H1 (cell line): ENCODE data around the gene BORCS6. TPM values are rescaled to one million over a fixed set of nuclear protein-coding genes. Genes with fewer than 3 reads are reported as not detected.
A peak's percentile ranks its signal among the peaks of the same experiment; 100 is the strongest.

Source experiments
- BCL11A ChIP-seq, 2 experiments: IDR thresholded peaks; one replicate each; pipeline ENCODE4 v1.6.1; 2011; ENCODE audit warnings: low read depth in 2 of 2, low read length in 2 of 2, mild to moderate bottlenecking in 2 of 2
- E2F6 ChIP-seq: IDR thresholded peaks from 2 replicates; pipeline ENCODE4 v1.6.1; 2012; ENCODE audit warnings: inconsistent platforms
- EP300 ChIP-seq, 2 experiments: IDR thresholded peaks; 1 replicate in 1 of 2; 2 replicates in 1 of 2; pipeline ENCODE4 v1.6.1; 2011 to 2012; ENCODE audit warnings: low read depth in 2 of 2, low read length in 2 of 2, mild to moderate bottlenecking in 2 of 2, borderline replicate concordance in 1 of 2, inconsistent platforms in 1 of 2, moderate library complexity in 1 of 2
- EZH2 ChIP-seq: fragments of 200-600 bp; sonication (generic); IDR thresholded peaks from 2 replicates; pipeline ENCODE4 v1.7.1; 2012; ENCODE audit warnings: low read depth, mild to moderate bottlenecking, moderate library complexity, low read length, inconsistent platforms; ENCODE audit not compliant: severe bottlenecking
- GABPA ChIP-seq: IDR thresholded peaks from 2 replicates; pipeline ENCODE4 v1.6.1; 2011; ENCODE audit warnings: mild to moderate bottlenecking, low read length, moderate library complexity, borderline replicate concordance; ENCODE audit not compliant: insufficient read depth
- HDAC6 ChIP-seq: IDR thresholded peaks from one replicate; pipeline ENCODE4 v1.7.1; 2012; ENCODE audit warnings: low read depth, mild to moderate bottlenecking, inconsistent platforms, low read length, moderate library complexity
- KDM1A ChIP-seq: fragments of 200-600, 300-600 bp; sonication (generic); IDR thresholded peaks from 2 replicates; pipeline ENCODE4 v1.7.1; 2016; ENCODE audit warnings: mild to moderate bottlenecking, low read length, borderline replicate concordance
- KDM5A ChIP-seq: fragments of 200-600 bp; IDR thresholded peaks from 2 replicates; pipeline ENCODE4 v1.7.1; 2012; ENCODE audit warnings: mild to moderate bottlenecking, low read length, inconsistent platforms, mixed read lengths
- MAFK ChIP-seq: IDR thresholded peaks from 2 replicates; pipeline ENCODE4 v1.6.1; 2012; ENCODE audit warnings: low read depth, mild to moderate bottlenecking, improper control_type of control experiment, low read length
- MAX ChIP-seq: IDR thresholded peaks from 2 replicates; pipeline ENCODE4 v1.6.1; 2012; ENCODE audit warnings: inconsistent platforms
- NRF1 ChIP-seq: IDR thresholded peaks from 2 replicates; pipeline ENCODE4 v1.6.1; 2011; ENCODE audit warnings: mild to moderate bottlenecking, low read depth, low read length, improper control_type of control experiment
- POLR2A ChIP-seq, 2 experiments: IDR thresholded peaks; 1 replicate in 1 of 2; 2 replicates in 1 of 2; pipeline ENCODE4 v1.6.1; 2011; ENCODE audit warnings: low read depth in 2 of 2, low read length in 2 of 2, mild to moderate bottlenecking in 2 of 2; ENCODE audit errors: control extremely low read depth in 1 of 2
- POLR2AphosphoS5 ChIP-seq: IDR thresholded peaks from 2 replicates; pipeline ENCODE4 v1.6.1; 2011; ENCODE audit warnings: low read depth, low read length
- POU5F1 ChIP-seq: IDR thresholded peaks from 2 replicates; pipeline ENCODE4 v1.6.1; 2011; ENCODE audit warnings: low read depth, mild to moderate bottlenecking, low read length, moderate library complexity
- RFX5 ChIP-seq: IDR thresholded peaks from 2 replicates; pipeline ENCODE4 v1.6.1; 2011; ENCODE audit warnings: low read depth, low read length, improper control_type of control experiment, borderline replicate concordance
- SIRT6 ChIP-seq: IDR thresholded peaks from one replicate; pipeline ENCODE4 v1.7.1; 2012; ENCODE audit warnings: low read length, inconsistent platforms
- SIX5 ChIP-seq: IDR thresholded peaks from 2 replicates; pipeline ENCODE4 v1.6.1; 2011; ENCODE audit warnings: mild to moderate bottlenecking, low read depth, low read length
- SP1 ChIP-seq: IDR thresholded peaks from 2 replicates; pipeline ENCODE4 v1.6.1; 2011; ENCODE audit warnings: low read depth, low read length
- SRF ChIP-seq: IDR thresholded peaks from 2 replicates; pipeline ENCODE4 v1.6.1; 2011; ENCODE audit warnings: mild to moderate bottlenecking, low read depth, low read length, moderate library complexity
- SUZ12 ChIP-seq: fragments of 200-600 bp; sonication (generic); IDR thresholded peaks from 2 replicates; pipeline ENCODE4 v1.6.1; 2012; ENCODE audit warnings: mild to moderate bottlenecking, inconsistent platforms, low read length, moderate library complexity, mixed read lengths
- TAF1 ChIP-seq: IDR thresholded peaks from 2 replicates; pipeline ENCODE4 v1.6.1; 2011; ENCODE audit warnings: mild to moderate bottlenecking, low read depth, low read length
- TBP ChIP-seq: IDR thresholded peaks from 2 replicates; pipeline ENCODE4 v1.6.1; 2011; ENCODE audit warnings: low read depth, low read length, improper control_type of control experiment
- TCF12 ChIP-seq: IDR thresholded peaks from 2 replicates; pipeline ENCODE4 v1.6.1; 2011; ENCODE audit warnings: low read depth, mild to moderate bottlenecking, low read length
- ZNF274 ChIP-seq: IDR thresholded peaks from 2 replicates; pipeline ENCODE4 v1.7.0; 2012; ENCODE audit warnings: low read length, borderline replicate concordance; ENCODE audit errors: extremely low read depth
- polyA plus RNA-seq, 7 experiments: library from polyadenylated mRNA; depleted of rRNA in 3 of 7; stranded (reverse) in 5 of 7; unstranded in 2 of 7; fragments of >200 nt in 5 of 7; fragments of 200-250 nt in 2 of 7; gene quantifications; 1 replicate in 5 of 7; 2 replicates in 1 of 7; 4 replicates in 1 of 7; pipeline versions ENCODE4 v1.2.1 to v1.2.3, GENCODE V29; 2011 to 2013; ENCODE audit warnings: missing spikeins in 2 of 7, mixed read lengths in 2 of 7
- total RNA-seq: library from RNA; stranded (reverse); fragmentation: NEBNext Ultra II Directional; extraction: Animal tissue kit (Norgen Biotek cat#: 25700); gene quantifications from 2 replicates; pipeline ENCODE4 v1.2.1, GENCODE V29; 2021

Gene BORCS6
- total and polyA plus RNA-seq, 2 of the 8 experiments (the other 6 are each of a cell fraction or from before 2014, with no cell fraction given) = 3.3 to 3.6 TPM

GRCh38 chr17:8152112-8152775 is 37.7 kb downstream of the BORCS6 start, which contains the start of gene PER1 (continued):
- TF ChIP-seq HDAC6 = no peak
- no peak for TF ChIP-seq BCL11A (IDR thresholded peaks at IDR 0.05; ENCODE audit: low read depth in 2 of 2, low read length in 2 of 2)
- TF ChIP-seq NRF1 = no peak
- no peak for TF ChIP-seq SIX5
- TF ChIP-seq TCF12 = no peak
- no peak for TF ChIP-seq MAFK
- peak; percentile 81 for TF ChIP-seq POLR2AphosphoS5
- no peak for TF ChIP-seq KDM1A
- no peak for TF ChIP-seq GABPA
- peak; percentile 18; the same call in 1 of the 2 replicates for TF ChIP-seq RFX5
- TF ChIP-seq ZNF274 = no peak
- no peak for TF ChIP-seq EZH2
- no peak for TF ChIP-seq EP300 (IDR thresholded peaks at IDR 0.05; ENCODE audit: borderline replicate concordance in 1 of 2, low read depth in 2 of 2, low read length in 2 of 2)
- TF ChIP-seq TAF1 = peak; percentile 91
- TF ChIP-seq POU5F1 = no peak
- peak; percentile 85 for TF ChIP-seq TBP
- TF ChIP-seq KDM5A = no peak
- TF ChIP-seq SIRT6 = no peak
- TF ChIP-seq SP1 = peak; percentile 64
- peak in 1 of 2 experiments; percentile 88; a peak in 2 of 3 replicates for TF ChIP-seq POLR2A (IDR thresholded peaks at IDR 0.05; ENCODE audit: control extremely low read depth in 1 of 2, low read depth in 2 of 2, low read length in 2 of 2)
- peak; percentile 90 for TF ChIP-seq MAX
- peak; percentile 14; the same call in 1 of the 2 replicates for TF ChIP-seq SRF
- peak; percentile 66 for TF ChIP-seq E2F6
- TF ChIP-seq SUZ12 = no peak
